SK-N-SH treated with all-trans-retinoic acid at 6 μM for 48 hours (cell line): Measurements from ENCODE around the gene MEG3.
A peak's percentile ranks its signal among the peaks of the same experiment; 100 is the strongest.

Experiments
- ATAC-seq: fragments of 200-7000 bp; cut with Tn5 transposase; 3 replicates; pipeline ENCODE4 v1.9.1; 2020; ENCODE audit warnings: mild to moderate bottlenecking, moderate library complexity
- ARNTL ChIP-seq: fragments of 450-650 bp; formaldehyde crosslinking; IDR thresholded peaks from 2 replicates; pipeline ENCODE4 v1.5.0; 2020; ENCODE audit warnings: low read depth, mild to moderate bottlenecking, moderate library complexity, borderline replicate concordance
- BACH2 ChIP-seq: fragments of 250-450 bp; sonication (Bioruptor Pico); IDR thresholded peaks from 2 replicates; pipeline ENCODE4 v1.9.0; 2021; ENCODE audit warnings: mild to moderate bottlenecking, borderline replicate concordance
- CSDC2 ChIP-seq: fragments of 250-450 bp; sonication (Bioruptor Pico); IDR thresholded peaks from 2 replicates; pipeline ENCODE4 v1.5.0; 2020; ENCODE audit warnings: mild to moderate bottlenecking, moderate library complexity
- GLIS3 ChIP-seq: fragments of 250-450 bp; sonication (Bioruptor Pico); IDR thresholded peaks from 2 replicates; pipeline ENCODE4 v1.5.0; 2020; ENCODE audit warnings: mild to moderate bottlenecking, moderate library complexity
- RARB ChIP-seq: fragments of 250-450 bp; sonication (Bioruptor Pico); IDR thresholded peaks from 2 replicates; pipeline ENCODE4 v1.8.0; 2021; ENCODE audit warnings: mild to moderate bottlenecking, moderate library complexity
- SNAI2 ChIP-seq: fragments of 250-450 bp; sonication (Bioruptor Pico); IDR thresholded peaks from 2 replicates; pipeline ENCODE4 v1.5.0; 2020; ENCODE audit warnings: mild to moderate bottlenecking, moderate library complexity
- TCF4 ChIP-seq: fragments of 250-450 bp; sonication (Bioruptor Pico); IDR thresholded peaks from 2 replicates; pipeline ENCODE4 v1.8.0; 2021; ENCODE audit warnings: mild to moderate bottlenecking, moderate library complexity, borderline replicate concordance
- TOX ChIP-seq: fragments of 250-450 bp; sonication (Bioruptor Pico); IDR thresholded peaks from 2 replicates; pipeline ENCODE4 v1.8.0; 2021; ENCODE audit warnings: mild to moderate bottlenecking, moderate library complexity, borderline replicate concordance
- ZC3H10 ChIP-seq: fragments of 250-450 bp; sonication (Bioruptor Pico); IDR thresholded peaks from 2 replicates; pipeline ENCODE4 v1.5.1; 2021; ENCODE audit warnings: mild to moderate bottlenecking, moderate library complexity
- ZFP3 ChIP-seq: fragments of 250-450 bp; sonication (Bioruptor Pico); IDR thresholded peaks from 2 replicates; pipeline ENCODE4 v1.5.0; 2020; ENCODE audit warnings: mild to moderate bottlenecking, moderate library complexity
- ZFP30 ChIP-seq: fragments of 450-650 bp; formaldehyde crosslinking; IDR thresholded peaks from 2 replicates; pipeline ENCODE4 v1.5.0; 2022; ENCODE audit warnings: mild to moderate bottlenecking, moderate library complexity
- ZNF70 ChIP-seq: fragments of 450-650 bp; formaldehyde crosslinking; IDR thresholded peaks from 2 replicates; pipeline ENCODE4 v1.5.0; 2020; ENCODE audit warnings: mild to moderate bottlenecking, moderate library complexity
- ZNF8 ChIP-seq: fragments of 450-650 bp; formaldehyde crosslinking; IDR thresholded peaks from 2 replicates; pipeline ENCODE4 v1.5.0; 2020; ENCODE audit warnings: mild to moderate bottlenecking, moderate library complexity
- TF ChIP-seq, protein P1 (sequence below): fragments of 250-450 bp; sonication (Bioruptor Pico); IDR thresholded peaks from 2 replicates; pipeline ENCODE4 v1.8.0; 2021; ENCODE audit warnings: low read depth, mild to moderate bottlenecking, moderate library complexity, borderline replicate concordance
- TF ChIP-seq, protein P2 (sequence below): fragments of 250-450 bp; sonication (Bioruptor Pico); IDR thresholded peaks from 2 replicates; pipeline ENCODE4 v1.8.0; 2020; ENCODE audit warnings: mild to moderate bottlenecking, moderate library complexity, borderline replicate concordance
- TF ChIP-seq, protein P3 (sequence below): fragments of 250-450 bp; sonication (Bioruptor Pico); IDR thresholded peaks from 2 replicates; pipeline ENCODE4 v1.5.1; 2021; ENCODE audit warnings: mild to moderate bottlenecking, moderate library complexity
- TF ChIP-seq, protein P4 (sequence below): fragments of 250-450 bp; sonication (Bioruptor Pico); IDR thresholded peaks from 2 replicates; pipeline ENCODE4 v1.5.1; 2020; ENCODE audit warnings: low read depth, mild to moderate bottlenecking, moderate library complexity

Gene MEG3

DNA sequence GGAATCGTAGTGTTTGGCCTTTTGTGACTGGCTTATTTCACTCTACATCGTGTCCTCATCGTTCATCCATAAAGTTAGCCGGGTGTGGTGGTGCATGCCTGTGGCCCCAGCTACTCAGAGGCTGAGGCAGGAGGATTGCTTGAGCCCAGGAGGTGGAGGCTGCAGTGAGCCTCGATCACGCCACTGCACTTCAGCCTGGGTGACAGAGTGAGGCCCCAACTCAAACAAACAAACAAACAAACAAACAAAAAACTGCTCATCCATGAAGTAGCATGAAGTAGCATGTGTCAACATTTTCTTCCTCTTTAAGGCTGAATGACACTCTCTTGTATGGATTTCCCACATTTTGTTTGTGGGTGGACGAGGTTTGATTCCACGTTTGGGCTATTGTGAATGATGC lies 44.0 kb upstream of the MEG3 start:
- TF ChIP-seq CSDC2 (no peak), ZC3H10 (no peak), ZNF70 (CRISPR knock-in tag) (no peak)
- no peak for ATAC-seq

DNA sequence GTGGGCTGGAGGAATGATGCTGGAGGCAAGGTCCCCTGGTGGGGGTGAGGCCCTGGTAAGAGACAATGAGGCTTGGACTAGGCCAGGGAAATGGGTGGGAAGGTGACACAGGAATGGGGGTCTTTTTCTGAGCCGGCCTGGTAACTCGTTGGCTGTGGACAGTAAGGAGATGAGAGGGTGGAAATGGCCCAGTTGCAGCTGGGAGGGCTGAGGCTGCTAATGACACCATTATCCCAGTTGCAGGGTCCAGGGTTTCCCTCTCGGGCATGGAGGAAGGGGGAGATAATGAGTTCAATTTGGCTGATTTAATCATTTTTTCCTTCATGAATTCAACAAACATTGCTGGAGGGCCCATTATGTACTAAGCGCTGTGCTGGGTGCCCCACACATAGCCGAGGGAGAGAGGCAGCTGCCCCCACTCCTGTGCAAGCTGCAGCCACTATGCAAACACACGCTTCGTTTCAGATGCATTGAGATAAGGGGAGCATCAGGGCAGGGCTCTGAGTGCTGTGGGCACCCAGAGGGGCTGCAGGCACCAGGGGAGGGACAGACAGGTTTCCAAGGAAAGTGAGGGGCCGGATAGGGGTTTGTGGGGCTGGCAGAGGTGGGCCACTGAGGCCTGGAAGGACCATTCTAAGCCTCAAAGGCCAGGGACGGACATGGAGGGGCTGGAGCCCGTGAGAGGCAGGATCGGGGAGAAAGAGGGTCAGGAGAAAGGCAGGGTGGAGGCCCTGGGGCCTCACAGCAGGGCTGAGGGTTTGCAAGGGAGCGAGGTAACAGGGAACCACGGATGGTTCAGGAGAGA lies 43.2 kb upstream of the MEG3 start:
- TF ChIP-seq TCF4 (CRISPR knock-in tag) = peak; percentile 68; the same call in 1 of the 2 replicates
- no peak for TF ChIP-seq BACH2 (CRISPR knock-in tag)
- TF ChIP-seq, all 23 proteins: peak for 1
- ATAC-seq = peak; percentile 64; the same call in 2 of the 3 replicates

DNA sequence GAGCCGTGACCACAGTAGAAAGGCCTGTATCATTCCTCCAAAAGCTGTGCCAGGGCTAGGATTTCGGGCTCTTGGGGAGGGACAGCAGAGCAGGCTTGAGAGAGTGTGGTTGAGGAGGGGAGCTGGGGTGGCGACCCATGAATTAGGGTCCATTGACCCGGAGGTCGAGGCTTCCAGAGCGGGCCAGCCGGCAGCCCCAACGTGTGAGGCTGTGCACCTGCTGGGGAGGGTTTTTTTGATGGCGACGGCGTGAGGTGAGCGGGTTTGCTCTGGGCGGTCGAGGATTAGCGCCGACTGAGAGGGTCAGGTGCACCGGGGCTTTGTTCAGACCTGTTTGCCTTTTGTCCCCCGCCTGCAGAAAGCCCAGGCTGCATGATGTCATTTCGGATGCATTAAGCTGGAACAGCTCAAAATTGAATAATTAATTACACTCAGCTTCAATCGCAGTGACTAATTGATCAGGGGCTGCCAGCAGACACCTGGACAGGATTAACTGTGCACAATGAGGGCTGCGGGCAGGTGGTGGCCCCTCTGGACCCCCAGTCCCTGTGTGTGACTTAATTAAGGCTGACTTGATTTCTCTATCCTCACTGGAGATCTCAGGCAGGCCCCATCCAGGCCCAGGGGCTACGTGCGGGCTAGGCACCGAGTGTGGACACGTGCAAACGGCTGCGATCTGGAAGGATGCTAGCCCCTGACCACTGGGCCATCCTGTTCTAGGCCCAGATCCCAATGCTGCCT lies 42.1 kb upstream of the MEG3 start:
- ATAC-seq = no peak; the same call in 2 of the 3 replicates

DNA sequence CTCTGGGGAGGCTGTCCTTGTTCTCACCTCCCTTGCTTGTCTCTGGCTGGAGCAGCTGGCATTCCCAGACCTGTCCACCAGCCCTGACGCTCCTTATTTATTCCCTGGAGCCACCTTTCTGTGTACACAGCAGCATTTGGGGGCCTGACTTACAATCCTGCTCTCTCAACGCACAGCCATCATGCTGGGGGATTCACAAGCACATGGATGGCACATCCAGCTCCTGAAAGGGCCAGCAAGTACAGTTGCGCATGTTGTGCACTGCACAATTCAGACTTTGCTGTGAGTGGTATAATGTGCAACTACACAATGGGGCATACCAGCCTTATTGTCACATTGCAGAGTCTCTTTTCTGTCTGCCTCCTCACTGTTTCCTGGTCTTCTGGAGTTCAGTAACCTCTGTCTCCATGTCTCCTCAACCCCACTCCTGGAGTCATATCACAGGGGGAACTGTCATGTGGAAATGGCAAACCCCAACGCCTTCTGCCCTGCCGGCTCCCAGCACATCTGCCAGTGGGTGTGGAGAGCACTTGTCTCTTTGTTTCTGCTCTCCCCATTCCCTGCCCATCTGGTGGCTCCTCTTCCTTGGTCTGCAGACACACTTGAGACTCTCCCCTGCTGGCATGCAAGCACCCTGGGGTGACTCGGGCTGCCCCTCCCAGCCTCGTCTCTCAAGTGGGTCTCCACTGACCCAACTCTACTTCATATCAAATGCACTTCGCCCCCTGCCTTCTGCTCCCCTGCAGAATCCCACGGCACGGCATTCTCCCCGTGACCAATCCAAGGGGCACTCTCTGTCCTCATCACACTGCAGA lies 41.2 kb upstream of the MEG3 start:
- TF ChIP-seq SNAI2 (CRISPR knock-in tag) = no peak
- TF ChIP-seq, protein P1, sequence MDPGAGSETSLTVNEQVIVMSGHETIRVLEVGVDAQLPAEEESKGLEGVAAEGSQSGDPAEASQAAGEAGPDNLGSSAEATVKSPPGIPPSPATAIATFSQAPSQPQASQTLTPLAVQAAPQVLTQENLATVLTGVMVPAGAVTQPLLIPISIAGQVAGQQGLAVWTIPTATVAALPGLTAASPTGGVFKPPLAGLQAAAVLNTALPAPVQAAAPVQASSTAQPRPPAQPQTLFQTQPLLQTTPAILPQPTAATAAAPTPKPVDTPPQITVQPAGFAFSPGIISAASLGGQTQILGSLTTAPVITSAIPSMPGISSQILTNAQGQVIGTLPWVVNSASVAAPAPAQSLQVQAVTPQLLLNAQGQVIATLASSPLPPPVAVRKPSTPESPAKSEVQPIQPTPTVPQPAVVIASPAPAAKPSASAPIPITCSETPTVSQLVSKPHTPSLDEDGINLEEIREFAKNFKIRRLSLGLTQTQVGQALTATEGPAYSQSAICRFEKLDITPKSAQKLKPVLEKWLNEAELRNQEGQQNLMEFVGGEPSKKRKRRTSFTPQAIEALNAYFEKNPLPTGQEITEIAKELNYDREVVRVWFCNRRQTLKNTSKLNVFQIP (CRISPR knock-in tag) = no peak
- TF ChIP-seq ARNTL = no peak
- no peak for TF ChIP-seq ZC3H10
- no peak for TF ChIP-seq ZFP30 (CRISPR knock-in tag)
- no peak for TF ChIP-seq ZNF70 (CRISPR knock-in tag)
- TF ChIP-seq GLIS3 (CRISPR knock-in tag) = no peak
- TF ChIP-seq ZFP3 = no peak
- TF ChIP-seq TCF4 (CRISPR knock-in tag) = no peak
- TF ChIP-seq, protein P2, sequence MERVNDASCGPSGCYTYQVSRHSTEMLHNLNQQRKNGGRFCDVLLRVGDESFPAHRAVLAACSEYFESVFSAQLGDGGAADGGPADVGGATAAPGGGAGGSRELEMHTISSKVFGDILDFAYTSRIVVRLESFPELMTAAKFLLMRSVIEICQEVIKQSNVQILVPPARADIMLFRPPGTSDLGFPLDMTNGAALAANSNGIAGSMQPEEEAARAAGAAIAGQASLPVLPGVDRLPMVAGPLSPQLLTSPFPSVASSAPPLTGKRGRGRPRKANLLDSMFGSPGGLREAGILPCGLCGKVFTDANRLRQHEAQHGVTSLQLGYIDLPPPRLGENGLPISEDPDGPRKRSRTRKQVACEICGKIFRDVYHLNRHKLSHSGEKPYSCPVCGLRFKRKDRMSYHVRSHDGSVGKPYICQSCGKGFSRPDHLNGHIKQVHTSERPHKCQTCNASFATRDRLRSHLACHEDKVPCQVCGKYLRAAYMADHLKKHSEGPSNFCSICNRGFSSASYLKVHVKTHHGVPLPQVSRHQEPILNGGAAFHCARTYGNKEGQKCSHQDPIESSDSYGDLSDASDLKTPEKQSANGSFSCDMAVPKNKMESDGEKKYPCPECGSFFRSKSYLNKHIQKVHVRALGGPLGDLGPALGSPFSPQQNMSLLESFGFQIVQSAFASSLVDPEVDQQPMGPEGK (CRISPR knock-in tag) = no peak
- no peak for TF ChIP-seq TOX (CRISPR knock-in tag)
- ATAC-seq = no peak

More for the DNA sequence above, 42.1 kb upstream of the MEG3 start:
- TF ChIP-seq ZNF8 (CRISPR knock-in tag) (no peak), RARB (no peak), ZNF70 (CRISPR knock-in tag) (0 out of 2 replicates have a peak, but pooled peaks have one; percentile 5), TOX (CRISPR knock-in tag) (no peak), ZFP3 (no peak)
- TF ChIP-seq, protein P3, sequence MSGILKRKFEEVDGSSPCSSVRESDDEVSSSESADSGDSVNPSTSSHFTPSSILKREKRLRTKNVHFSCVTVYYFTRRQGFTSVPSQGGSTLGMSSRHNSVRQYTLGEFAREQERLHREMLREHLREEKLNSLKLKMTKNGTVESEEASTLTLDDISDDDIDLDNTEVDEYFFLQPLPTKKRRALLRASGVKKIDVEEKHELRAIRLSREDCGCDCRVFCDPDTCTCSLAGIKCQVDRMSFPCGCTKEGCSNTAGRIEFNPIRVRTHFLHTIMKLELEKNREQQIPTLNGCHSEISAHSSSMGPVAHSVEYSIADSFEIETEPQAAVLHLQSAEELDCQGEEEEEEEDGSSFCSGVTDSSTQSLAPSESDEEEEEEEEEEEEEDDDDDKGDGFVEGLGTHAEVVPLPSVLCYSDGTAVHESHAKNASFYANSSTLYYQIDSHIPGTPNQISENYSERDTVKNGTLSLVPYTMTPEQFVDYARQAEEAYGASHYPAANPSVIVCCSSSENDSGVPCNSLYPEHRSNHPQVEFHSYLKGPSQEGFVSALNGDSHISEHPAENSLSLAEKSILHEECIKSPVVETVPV (CRISPR knock-in tag) = no peak
- TF ChIP-seq, protein P4, sequence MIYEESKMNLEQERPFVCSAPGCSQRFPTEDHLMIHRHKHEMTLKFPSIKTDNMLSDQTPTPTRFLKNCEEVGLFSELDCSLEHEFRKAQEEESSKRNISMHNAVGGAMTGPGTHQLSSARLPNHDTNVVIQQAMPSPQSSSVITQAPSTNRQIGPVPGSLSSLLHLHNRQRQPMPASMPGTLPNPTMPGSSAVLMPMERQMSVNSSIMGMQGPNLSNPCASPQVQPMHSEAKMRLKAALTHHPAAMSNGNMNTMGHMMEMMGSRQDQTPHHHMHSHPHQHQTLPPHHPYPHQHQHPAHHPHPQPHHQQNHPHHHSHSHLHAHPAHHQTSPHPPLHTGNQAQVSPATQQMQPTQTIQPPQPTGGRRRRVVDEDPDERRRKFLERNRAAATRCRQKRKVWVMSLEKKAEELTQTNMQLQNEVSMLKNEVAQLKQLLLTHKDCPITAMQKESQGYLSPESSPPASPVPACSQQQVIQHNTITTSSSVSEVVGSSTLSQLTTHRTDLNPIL (CRISPR knock-in tag) = no peak
- TF ChIP-seq, protein P1 (CRISPR knock-in tag) = no peak
